GM23248 (cell line): ENCODE data around the gene HLA-DQA2. TPM values are rescaled to one million over a fixed set of nuclear protein-coding genes. Genes with fewer than 3 reads are reported as not detected.
"Not testable (repeated sequence)": the region's sequence is repeated elsewhere in the genome, so short reads cannot be mapped to it uniquely, and the experiment has no call there.

Source experiments
- DNase-seq: peaks from one replicate; pipeline ENCODE4 v3.0.0-alpha.2; 2015
- H2AFZ ChIP-seq: fragments of 200-600 bp; sonication (generic); 2 replicates; pipeline ENCODE4 v1.6.1; 2016; ENCODE audit warnings: antibody characterized with exemption
- H3F3A ChIP-seq: fragments of 200-600 bp; sonication (generic); 2 replicates; pipeline ENCODE4 v1.6.1; 2016; ENCODE audit warnings: mild to moderate bottlenecking, antibody characterized with exemption, mixed run types; ENCODE audit not compliant: insufficient read depth
- H3K27ac ChIP-seq: fragments of 200-600 bp; sonication (generic); 2 replicates; pipeline ENCODE4 v1.5.1; 2016; ENCODE audit warnings: mild to moderate bottlenecking
- H3K27me3 ChIP-seq: fragments of 200-600 bp; sonication (generic); replicated peaks from 2 replicates; pipeline ENCODE4 v1.6.1; 2016; ENCODE audit warnings: mild to moderate bottlenecking; ENCODE audit not compliant: insufficient read depth
- H3K36me3 ChIP-seq: fragments of 200-600 bp; sonication (generic); 2 replicates; pipeline ENCODE4 v1.6.1; 2016; ENCODE audit warnings: low read depth, mild to moderate bottlenecking
- H3K4me1 ChIP-seq: fragments of 200-600 bp; sonication (generic); 2 replicates; pipeline ENCODE4 v1.6.1; 2016; ENCODE audit warnings: mild to moderate bottlenecking; ENCODE audit not compliant: insufficient read depth
- H3K4me2 ChIP-seq: fragments of 200-600 bp; sonication (generic); one replicate; pipeline ENCODE4 v1.6.1; 2016; ENCODE audit warnings: mild to moderate bottlenecking; ENCODE audit not compliant: unreplicated experiment
- H3K4me3 ChIP-seq: fragments of 200-600 bp; sonication (generic); 2 replicates; pipeline ENCODE4 v1.5.1; 2016; ENCODE audit warnings: mild to moderate bottlenecking
- H3K79me2 ChIP-seq: fragments of 200-600 bp; sonication (generic); 2 replicates; pipeline ENCODE4 v1.6.1; 2016; ENCODE audit warnings: mild to moderate bottlenecking; ENCODE audit not compliant: insufficient read depth
- H3K9ac ChIP-seq: fragments of 200-600 bp; sonication (generic); 2 replicates; pipeline ENCODE4 v1.6.1; 2016; ENCODE audit warnings: mild to moderate bottlenecking
- H3K9me2 ChIP-seq: fragments of 200-600 bp; sonication (generic); 2 replicates; pipeline ENCODE4 v1.6.1; 2016; ENCODE audit warnings: mixed run types, mild to moderate bottlenecking, moderate library complexity; ENCODE audit not compliant: insufficient read depth
- H3K9me3 ChIP-seq: fragments of 200-600 bp; sonication (generic); one replicate; pipeline ENCODE4 v1.6.1; 2017; ENCODE audit warnings: low read depth
- H4K20me1 ChIP-seq: fragments of 200-600 bp; sonication (generic); 2 replicates; pipeline ENCODE4 v1.6.0; 2016; ENCODE audit not compliant: insufficient read depth
- EZH2 ChIP-seq: fragments of 200-600 bp; sonication (generic); IDR thresholded peaks from 2 replicates; pipeline ENCODE4 v1.6.1; 2018; ENCODE audit warnings: antibody characterized with exemption, mild to moderate bottlenecking; ENCODE audit not compliant: insufficient read depth, poor library complexity, severe bottlenecking
- EZH2phosphoT487 ChIP-seq: fragments of 200-600 bp; sonication (generic); IDR thresholded peaks from 2 replicates; pipeline ENCODE4 v1.6.1; 2018; ENCODE audit warnings: antibody characterized with exemption, moderate library complexity, mild to moderate bottlenecking, low read depth; ENCODE audit not compliant: insufficient read depth
- WGBS, 2 experiments: methylation state at CpG; one replicate each; pipeline ENCODE4 v1.1.6; 2015 to 2017; ENCODE audit warnings: low lambda C conversion rate in 2 of 2, low coverage in 1 of 2; ENCODE audit errors: missing lambda C conversion rate in 2 of 2; 5-methylcytosine and 5-hydroxymethylcytosine counted together
- in situ Hi-C: fragments of 300-500 bp; cut with MboI; formaldehyde crosslinking; loops from 2 replicates; pipeline ENCODE4 v1.15.0; 2020
- polyA plus RNA-seq: library from polyadenylated mRNA; unstranded; fragments of >200 nt; fragmentation: Nextera tagmentation; extraction: Ambion mirVana; gene quantifications from 2 replicates; pipeline ENCODE4 v1.2.1, GENCODE V29; 2016
- total RNA-seq: library from RNA; depleted of rRNA; stranded (reverse); fragments of >200 nt; shearing (Covaris generic); gene quantifications from 2 replicates; pipeline ENCODE4 v1.2.3, GENCODE V29; 2014

Gene HLA-DQA2
- total and polyA plus RNA-seq, 2 experiments from 2014 or later = not detected

DNA sequence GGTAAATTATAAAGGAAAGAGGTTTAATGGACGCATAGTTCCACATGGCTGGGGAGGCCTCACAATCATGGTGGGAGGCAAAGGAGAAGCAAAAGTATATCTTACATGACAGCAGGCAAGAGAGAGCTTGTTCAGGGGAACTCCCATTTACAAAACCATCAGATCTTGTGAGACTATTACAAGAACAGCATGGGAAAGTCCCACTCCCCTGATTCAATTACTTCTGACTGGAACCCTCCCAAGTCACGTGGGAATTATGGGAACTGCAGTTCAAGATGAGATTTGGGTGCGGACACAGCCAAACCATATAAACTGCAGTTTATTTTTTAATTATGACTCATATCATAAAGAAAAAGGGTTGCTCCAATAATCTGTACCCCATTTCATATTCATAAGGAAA, 22.3 kb upstream of the HLA-DQA2 start:
- no peak overlapping the region for H3K9ac ChIP-seq
- no peak overlapping the region for H3K4me3 ChIP-seq
- no peaks in the 10 kb centered on the region for H3F3A ChIP-seq
- in situ Hi-C loops = no loop called here
- H4K20me1 ChIP-seq = no peaks in the 10 kb centered on the region
- H2AFZ ChIP-seq = no peak overlapping the region
- no peaks in the 10 kb centered on the region; the same call in 1 of the 2 replicates for H3K27me3 ChIP-seq
- H3K27ac ChIP-seq = no peak overlapping the region
- H3K9me2 ChIP-seq = no peaks in the 10 kb centered on the region
- WGBS, 2 experiments = 33 to 42% methylated on average over 3 of the region's 3 CpGs
- TF ChIP-seq EZH2phosphoT487 (no peak), EZH2 (no peak)
- H3K4me1 ChIP-seq = no peaks in the 10 kb centered on the region
- no peak overlapping the region for H3K4me2 ChIP-seq
- H3K36me3 ChIP-seq = no peaks in the 10 kb centered on the region
- DNase-seq = no peak
- no peaks in the 10 kb centered on the region for H3K79me2 ChIP-seq
- no peaks in the 10 kb centered on the region for H3K9me3 ChIP-seq

DNA sequence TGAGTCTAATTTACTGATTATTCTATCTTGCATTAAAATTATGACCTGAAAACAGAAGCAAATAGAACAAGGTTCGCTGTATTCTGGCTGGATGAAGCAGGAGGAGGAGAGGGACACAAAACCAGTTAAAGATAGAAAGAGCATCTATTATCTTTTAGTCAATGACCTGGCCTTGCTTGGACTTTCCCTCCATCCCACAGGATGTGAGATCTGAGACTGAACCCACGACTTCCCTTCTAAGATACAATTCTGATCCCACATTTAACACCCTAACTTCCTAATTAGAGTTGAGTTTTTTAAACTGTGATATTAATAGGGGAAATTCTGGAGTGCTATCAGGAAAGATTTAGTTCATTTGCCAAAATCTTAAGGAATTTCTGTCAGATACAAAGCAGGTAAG, 3.1 kb upstream of the HLA-DQA2 start:
- 13 to 21% methylated on average over 2 of the region's 2 CpGs for WGBS, 2 experiments
- Histone ChIP-seq H3K79me2 (no peaks in the 10 kb centered on the region), H3K9me3 (no peaks in the 10 kb centered on the region), H3K9me2 (no peaks in the 10 kb centered on the region), H3K4me2 (no peak overlapping the region), H2AFZ (no peak overlapping the region), H3K27me3 (0 out of 2 replicates have a peak, but pooled peaks cover 6% of the 10 kb centered on the region), H3K4me1 (no peaks in the 10 kb centered on the region), H3K9ac (no peak overlapping the region), H3K36me3 (no peaks in the 10 kb centered on the region), H3K27ac (no peak overlapping the region), H4K20me1 (no peaks in the 10 kb centered on the region), H3K4me3 (no peak overlapping the region), H3F3A (no peaks in the 10 kb centered on the region)
- no peak for DNase-seq
- TF ChIP-seq EZH2phosphoT487 = no peak
- TF ChIP-seq EZH2 = no peak
- in situ Hi-C loops = no loop called here

DNA sequence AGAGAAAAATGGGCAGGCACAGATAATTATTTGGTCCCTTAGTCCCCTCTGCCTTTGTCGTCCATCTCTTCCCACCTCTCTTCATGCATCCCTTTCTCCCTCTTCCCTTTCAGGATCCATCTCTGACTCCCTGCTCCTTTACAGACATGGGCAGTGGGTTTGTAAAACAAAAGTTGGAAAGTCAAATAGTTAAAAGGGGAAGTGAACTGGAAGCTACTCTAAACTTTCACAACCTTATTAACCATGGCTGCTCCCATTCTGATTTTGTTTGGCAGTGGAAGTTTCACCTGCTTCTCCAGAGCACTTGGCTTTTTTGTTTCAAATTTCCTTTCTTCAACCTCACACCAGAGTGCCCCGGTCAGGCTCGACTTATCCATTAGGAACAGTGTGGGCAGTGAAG, 1.2 kb downstream of the HLA-DQA2 start:
- no peaks in the 10 kb centered on the region for H3F3A ChIP-seq
- no peak overlapping the region for H3K4me2 ChIP-seq
- in situ Hi-C loops = no loop called here
- H3K9me2 ChIP-seq = no peaks in the 10 kb centered on the region
- no peak for TF ChIP-seq EZH2phosphoT487
- no peak for TF ChIP-seq EZH2
- no peak overlapping the region for H3K9ac ChIP-seq
- H3K4me1 ChIP-seq = no peaks in the 10 kb centered on the region
- no peak for DNase-seq
- no peaks in the 10 kb centered on the region for H3K79me2 ChIP-seq
- no peaks in the 10 kb centered on the region for H3K9me3 ChIP-seq
- no peak overlapping the region for H3K4me3 ChIP-seq
- H2AFZ ChIP-seq = no peak overlapping the region
- H4K20me1 ChIP-seq = no peaks in the 10 kb centered on the region
- WGBS, 2 experiments = 55 to 68% methylated on average over 3 of the region's 3 CpGs
- no peak overlapping the region for H3K27ac ChIP-seq
- no peaks in the 10 kb centered on the region for H3K36me3 ChIP-seq
- peaks cover 24% of the 10 kb centered on the region; the same call in 1 of the 2 replicates for H3K27me3 ChIP-seq

- Histone ChIP-seq H3K4me3 (no peak overlapping the region), H3K9me3 (no peaks in the 10 kb centered on the region), H2AFZ (no peak overlapping the region), H3F3A (no peaks in the 10 kb centered on the region), H3K9me2 (no peaks in the 10 kb centered on the region), H3K36me3 (no peaks in the 10 kb centered on the region), H3K79me2 (no peaks in the 10 kb centered on the region), H3K4me1 (no peaks in the 10 kb centered on the region), H3K4me2 (no peak overlapping the region), H3K27ac (no peak overlapping the region), H3K9ac (no peak overlapping the region), H3K27me3 (peaks cover 28% of the 10 kb centered on the region; the same call in 1 of the 2 replicates), H4K20me1 (no peaks in the 10 kb centered on the region)
- no peak for DNase-seq
- TF ChIP-seq EZH2phosphoT487 (no peak), EZH2 (no peak)
- in situ Hi-C loops = no loop called here
- WGBS, 2 experiments = 31 to 32% methylated on average over 5 of the region's 5 CpGs
Measured at GRCh38 chr6:32744776-32745175, 3.6 kb downstream of the HLA-DQA2 start.

DNA sequence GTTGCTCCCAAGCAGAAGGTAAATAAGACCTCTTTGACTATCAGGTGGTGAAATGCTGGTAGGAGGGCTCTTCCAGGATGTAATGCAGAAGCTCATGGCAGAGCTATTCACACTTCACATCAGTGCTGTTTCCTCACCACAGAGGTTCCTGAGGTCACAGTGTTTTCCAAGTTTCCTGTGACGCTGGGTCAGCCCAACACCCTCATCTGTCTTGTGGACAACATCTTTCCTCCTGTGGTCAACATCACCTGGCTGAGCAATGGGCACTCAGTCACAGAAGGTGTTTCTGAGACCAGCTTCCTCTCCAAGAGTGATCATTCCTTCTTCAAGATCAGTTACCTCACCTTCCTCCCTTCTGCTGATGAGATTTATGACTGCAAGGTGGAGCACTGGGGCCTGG, 4.5 kb downstream of the HLA-DQA2 start:
- in situ Hi-C loops, H3K36me3 ChIP-seq, DNase-seq, H3K4me2 ChIP-seq, H3K27ac ChIP-seq, H3K4me1 ChIP-seq, H3K9me3 ChIP-seq, H3K79me2 ChIP-seq, H3K9ac ChIP-seq, H4K20me1 ChIP-seq, H2AFZ ChIP-seq, H3F3A ChIP-seq, H3K9me2 ChIP-seq, H3K4me3 ChIP-seq: not testable (repeated sequence)
- WGBS, 2 experiments = 32 to 40% methylated on average over 1 of the region's 1 CpG
- H3K27me3 ChIP-seq = peaks cover 28% of the 10 kb centered on the region; the same call in 1 of the 2 replicates
